Fibroblast of lung (primary cell): ENCODE results near the gene SETBP1.

Experiments used
- EZH2 ChIP-seq: IDR thresholded peaks from 2 replicates; pipeline ENCODE4 v1.5.1; 2012; ENCODE audit warnings: low read length, control low read depth, mild to moderate bottlenecking; ENCODE audit errors: missing control alignments
- TF ChIP-seq, protein P1 (sequence below), 2 donors: IDR thresholded peaks in 1 of 2; conservative IDR thresholded peaks in 1 of 2; 1 replicate in 1 of 2; 2 replicates in 1 of 2; pipeline ENCODE4 v1.5.1; 2011 to 2012; ENCODE audit warnings: low read length in 2 of 2, control low read depth in 1 of 2, inconsistent platforms in 1 of 2, low read depth in 1 of 2, mild to moderate bottlenecking in 1 of 2

DNA sequence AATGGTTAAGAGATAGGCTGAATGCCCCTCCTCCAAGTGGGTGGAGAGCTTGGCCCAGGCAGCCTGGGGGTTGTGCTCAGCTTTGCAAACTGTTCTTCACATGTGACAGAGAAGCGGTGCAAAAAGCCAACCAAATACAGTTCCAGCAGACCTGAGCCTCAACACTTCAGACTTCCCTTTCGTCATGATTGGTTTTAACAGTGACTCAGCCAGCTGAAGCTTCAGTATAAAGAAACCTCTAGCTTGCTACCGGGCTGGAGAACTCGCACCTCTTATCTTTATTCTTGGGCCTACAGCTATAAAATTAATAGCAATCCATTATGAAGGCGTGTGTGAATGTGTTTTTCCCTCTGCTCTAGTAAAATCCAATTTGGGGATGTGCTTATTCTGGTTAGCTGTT is 20.0 kb downstream of the SETBP1 start:
- TF ChIP-seq, protein P1, sequence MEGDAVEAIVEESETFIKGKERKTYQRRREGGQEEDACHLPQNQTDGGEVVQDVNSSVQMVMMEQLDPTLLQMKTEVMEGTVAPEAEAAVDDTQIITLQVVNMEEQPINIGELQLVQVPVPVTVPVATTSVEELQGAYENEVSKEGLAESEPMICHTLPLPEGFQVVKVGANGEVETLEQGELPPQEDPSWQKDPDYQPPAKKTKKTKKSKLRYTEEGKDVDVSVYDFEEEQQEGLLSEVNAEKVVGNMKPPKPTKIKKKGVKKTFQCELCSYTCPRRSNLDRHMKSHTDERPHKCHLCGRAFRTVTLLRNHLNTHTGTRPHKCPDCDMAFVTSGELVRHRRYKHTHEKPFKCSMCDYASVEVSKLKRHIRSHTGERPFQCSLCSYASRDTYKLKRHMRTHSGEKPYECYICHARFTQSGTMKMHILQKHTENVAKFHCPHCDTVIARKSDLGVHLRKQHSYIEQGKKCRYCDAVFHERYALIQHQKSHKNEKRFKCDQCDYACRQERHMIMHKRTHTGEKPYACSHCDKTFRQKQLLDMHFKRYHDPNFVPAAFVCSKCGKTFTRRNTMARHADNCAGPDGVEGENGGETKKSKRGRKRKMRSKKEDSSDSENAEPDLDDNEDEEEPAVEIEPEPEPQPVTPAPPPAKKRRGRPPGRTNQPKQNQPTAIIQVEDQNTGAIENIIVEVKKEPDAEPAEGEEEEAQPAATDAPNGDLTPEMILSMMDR (conservative IDR thresholded peaks at IDR 0.05 in 1 of 2, IDR thresholded peaks at IDR 0.05 in 1 of 2; ENCODE audit: low read depth in 1 of 2, low read length in 2 of 2): no peak
- no peak for TF ChIP-seq EZH2
